ENCODE measurements around the gene CACNG3. TPM values are rescaled to one million over a fixed set of nuclear protein-coding genes. Genes with fewer than 3 reads are reported as not detected.
"Not testable (repeated sequence)": the region's sequence is repeated elsewhere in the genome, so short reads cannot be mapped to it uniquely, and the experiment has no call there.

CACNG3 gene
- total RNA-seq, 3 donors from 2014 or later: not detected

DNA sequence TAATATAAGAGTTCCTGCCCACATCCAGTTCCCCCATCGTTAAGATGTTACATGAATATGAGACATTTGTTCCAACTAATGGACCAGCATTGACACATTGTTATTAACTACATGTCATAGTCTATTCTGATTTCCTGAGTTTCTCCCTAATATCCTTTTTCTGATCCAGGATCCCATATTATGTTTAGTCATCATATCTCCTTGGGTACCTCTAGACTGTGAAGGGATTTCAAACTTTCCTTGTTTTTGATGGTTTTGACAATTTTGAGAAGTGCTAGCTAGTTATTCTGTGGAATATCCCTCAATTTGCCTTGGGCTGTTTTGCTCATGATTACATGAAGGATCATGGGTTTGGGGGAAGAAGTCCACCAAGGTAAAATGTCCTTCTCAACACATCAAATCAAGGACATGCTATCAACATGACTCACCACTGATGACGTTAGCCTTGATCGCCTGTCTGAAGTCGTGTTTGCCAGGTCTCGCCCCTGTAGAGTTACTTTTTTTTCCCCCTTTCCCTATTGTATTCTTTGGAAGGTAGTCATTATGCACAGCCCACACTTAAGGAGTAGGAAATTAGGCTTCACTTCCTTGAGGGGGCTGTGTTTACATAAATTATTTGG is 42.5 kb downstream of the CACNG3 start:
- Histone ChIP-seq H3K4me1 (no peaks in the 10 kb centered on the region), H3K36me3 (no peaks in the 10 kb centered on the region), H3K4me3 (no peak overlapping the region), H3K27me3 (peaks cover 0 to 9% of the 10 kb centered on the region in 2 donors), H3K9me3 (peaks cover 0 to 11% of the 10 kb centered on the region in 2 donors), H3K27ac (no peak overlapping the region)
- DNase-seq (ENCODE audit: low spot score in 2 of 2): no peak
- intact Hi-C loops (cut with DNase I; ENCODE audit: low total_unique reads): no loop called here
- TF ChIP-seq, protein P1, sequence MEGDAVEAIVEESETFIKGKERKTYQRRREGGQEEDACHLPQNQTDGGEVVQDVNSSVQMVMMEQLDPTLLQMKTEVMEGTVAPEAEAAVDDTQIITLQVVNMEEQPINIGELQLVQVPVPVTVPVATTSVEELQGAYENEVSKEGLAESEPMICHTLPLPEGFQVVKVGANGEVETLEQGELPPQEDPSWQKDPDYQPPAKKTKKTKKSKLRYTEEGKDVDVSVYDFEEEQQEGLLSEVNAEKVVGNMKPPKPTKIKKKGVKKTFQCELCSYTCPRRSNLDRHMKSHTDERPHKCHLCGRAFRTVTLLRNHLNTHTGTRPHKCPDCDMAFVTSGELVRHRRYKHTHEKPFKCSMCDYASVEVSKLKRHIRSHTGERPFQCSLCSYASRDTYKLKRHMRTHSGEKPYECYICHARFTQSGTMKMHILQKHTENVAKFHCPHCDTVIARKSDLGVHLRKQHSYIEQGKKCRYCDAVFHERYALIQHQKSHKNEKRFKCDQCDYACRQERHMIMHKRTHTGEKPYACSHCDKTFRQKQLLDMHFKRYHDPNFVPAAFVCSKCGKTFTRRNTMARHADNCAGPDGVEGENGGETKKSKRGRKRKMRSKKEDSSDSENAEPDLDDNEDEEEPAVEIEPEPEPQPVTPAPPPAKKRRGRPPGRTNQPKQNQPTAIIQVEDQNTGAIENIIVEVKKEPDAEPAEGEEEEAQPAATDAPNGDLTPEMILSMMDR (IDR thresholded peaks at IDR 0.05): no peak
- TF ChIP-seq POLR2AphosphoS5 (IDR thresholded peaks at IDR 0.05) (no peak), POLR2A (IDR thresholded peaks at IDR 0.05) (no peak)

DNA sequence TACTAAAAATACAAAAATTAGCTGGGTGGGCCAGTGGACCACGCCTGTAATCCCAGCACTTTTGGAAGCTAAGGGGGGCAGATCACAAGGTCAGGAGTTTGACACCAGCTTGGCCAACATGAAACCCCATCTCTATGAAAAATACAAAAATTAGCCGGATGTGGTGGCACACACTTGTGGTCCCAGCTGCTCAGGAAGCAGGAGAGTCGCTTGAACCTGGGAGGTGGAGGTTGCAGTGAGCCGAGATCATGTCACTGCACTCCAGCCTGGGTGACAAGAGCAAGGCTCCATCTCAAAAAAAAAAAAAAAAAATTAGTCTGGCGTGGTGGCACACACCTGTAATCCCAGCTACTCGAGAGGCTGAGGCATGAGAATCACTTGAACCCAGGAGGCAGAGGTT is 44.6 kb downstream of the CACNG3 start:
- intact Hi-C loops (cut with DNase I; ENCODE audit: low total_unique reads): loop anchor here (5.0 kb wide), 1 partner anchor 1752 kb away; no protein-coding TSS in a partner anchor
- DNase-seq (ENCODE audit: low spot score in 2 of 2): not testable (repeated sequence)

DNA sequence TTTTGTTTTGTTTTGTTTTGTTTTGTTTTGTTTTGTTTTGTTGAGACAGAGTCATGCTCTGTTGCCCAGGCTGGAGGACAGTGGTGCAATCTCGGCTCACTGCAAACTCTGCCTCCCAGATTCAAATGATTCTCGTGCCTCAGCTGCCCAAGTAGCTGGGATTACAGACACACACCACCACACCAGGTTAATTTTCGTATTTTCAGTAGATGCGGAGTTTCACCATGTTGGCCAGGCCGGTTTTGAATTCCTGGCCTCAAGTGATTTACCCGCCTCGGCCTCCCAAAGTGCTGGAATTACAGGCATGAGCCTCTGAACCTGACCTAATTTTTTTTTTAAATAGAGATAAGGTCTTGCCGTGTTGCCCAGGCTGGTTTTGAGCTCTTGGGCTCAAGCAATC is 46.5 kb downstream of the CACNG3 start:
- DNase-seq (ENCODE audit: low spot score in 2 of 2): no peak
- H3K4me3 ChIP-seq: no peak overlapping the region
- intact Hi-C loops (cut with DNase I; ENCODE audit: low total_unique reads): loop anchor here (5.0 kb wide), 1 partner anchor 1750 kb away; no protein-coding TSS in a partner anchor

More for the DNA sequence above, 44.6 kb downstream of the CACNG3 start:
- not testable (repeated sequence) for H3K4me1 ChIP-seq, H3K27ac ChIP-seq, H3K36me3 ChIP-seq, H3K27me3 ChIP-seq, H3K4me3 ChIP-seq
- peaks cover 0 to 11% of the 10 kb centered on the region in 2 donors for H3K9me3 ChIP-seq

DNA sequence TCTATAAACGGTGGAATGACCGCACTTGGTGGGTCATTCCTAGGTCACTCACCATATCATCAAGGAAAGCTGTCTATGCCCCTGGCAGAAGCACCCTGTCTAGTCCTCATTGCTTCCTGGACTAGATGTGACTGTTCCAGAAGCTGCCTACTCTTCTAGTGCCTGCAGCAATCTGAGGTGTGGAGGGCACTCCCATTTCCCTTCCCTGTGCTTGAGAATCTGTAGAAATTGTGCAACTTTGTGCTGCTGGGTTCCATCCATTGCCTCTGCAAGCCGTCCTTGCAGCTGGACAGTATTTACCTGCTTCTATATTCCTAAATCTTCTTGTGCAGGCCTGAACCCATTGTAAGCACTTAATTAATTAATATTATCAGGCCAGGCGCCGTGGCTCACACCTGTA is 52.1 kb downstream of the CACNG3 start:
- no peaks in the 10 kb centered on the region for H3K4me1 ChIP-seq
- DNase-seq (ENCODE audit: low spot score in 2 of 2): no peak

More for the DNA sequence above, 46.5 kb downstream of the CACNG3 start:
- Histone ChIP-seq H3K4me1 (no peaks in the 10 kb centered on the region), H3K36me3 (no peaks in the 10 kb centered on the region), H3K27me3 (peaks cover 0 to 6% of the 10 kb centered on the region in 2 donors), H3K27ac (no peak overlapping the region), H3K9me3 (peaks cover 0 to 11% of the 10 kb centered on the region in 2 donors)
- TF ChIP-seq POLR2AphosphoS5 (IDR thresholded peaks at IDR 0.05) (no peak), POLR2A (IDR thresholded peaks at IDR 0.05) (no peak)
- TF ChIP-seq, protein P1 (IDR thresholded peaks at IDR 0.05): no peak

DNA sequence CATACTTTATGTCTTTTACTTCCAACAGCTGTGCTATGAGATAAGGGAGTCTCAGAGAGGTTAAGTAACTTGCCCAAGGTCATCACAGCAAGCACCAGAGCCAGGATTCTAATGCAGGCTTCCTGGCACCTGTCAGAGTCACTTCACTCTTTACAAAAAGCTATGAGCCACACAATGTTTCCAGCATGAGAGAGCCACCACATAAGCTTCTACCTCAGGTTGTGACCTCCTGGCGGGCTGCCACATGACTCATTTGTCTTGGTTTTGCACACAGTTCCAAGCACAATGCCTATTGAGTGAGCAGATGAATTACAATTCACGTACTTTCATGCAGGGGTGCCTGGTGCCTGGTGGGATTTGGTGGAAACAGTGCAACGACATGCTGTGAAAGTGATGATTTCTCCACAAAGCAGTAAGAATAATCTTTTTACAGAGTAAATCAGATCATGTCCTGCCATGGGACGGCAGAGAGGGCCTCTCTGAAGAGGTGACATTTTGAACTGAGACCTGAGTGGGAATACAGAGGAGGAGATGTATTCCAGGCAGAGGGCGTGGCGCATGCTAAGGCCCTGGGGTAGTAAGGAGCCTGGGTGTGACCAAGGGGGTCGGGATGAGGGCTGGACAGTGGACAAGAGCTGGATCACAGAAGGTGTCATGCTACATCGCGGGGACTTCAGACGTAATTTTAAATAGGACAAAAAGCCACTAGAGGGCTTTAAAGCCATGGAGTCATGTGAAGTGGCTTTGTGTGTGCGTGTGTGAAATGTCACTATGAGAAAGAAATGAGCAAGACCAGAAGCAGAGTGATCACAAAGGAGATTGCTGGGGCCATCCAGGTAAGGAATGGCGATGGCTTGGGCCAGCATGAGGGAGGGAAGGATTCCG is 53.4 kb downstream of the CACNG3 start:
- no peak for DNase-seq (ENCODE audit: low spot score in 2 of 2)
- no peak for TF ChIP-seq POLR2A (IDR thresholded peaks at IDR 0.05)
- Histone ChIP-seq H3K9me3 (no peaks in the 10 kb centered on the region), H3K27me3 (peaks cover 0 to 8% of the 10 kb centered on the region in 2 donors), H3K4me1 (no peaks in the 10 kb centered on the region), H3K36me3 (no peaks in the 10 kb centered on the region), H3K27ac (no peak overlapping the region), H3K4me3 (no peak overlapping the region)
- intact Hi-C loops (cut with DNase I; ENCODE audit: low total_unique reads): no loop called here

More for the DNA sequence above, 52.1 kb downstream of the CACNG3 start:
- intact Hi-C loops (cut with DNase I; ENCODE audit: low total_unique reads): no loop called here
- Histone ChIP-seq H3K27ac (no peak overlapping the region), H3K36me3 (no peaks in the 10 kb centered on the region), H3K27me3 (peaks cover 0 to 8% of the 10 kb centered on the region in 2 donors), H3K9me3 (no peaks in the 10 kb centered on the region), H3K4me3 (no peak overlapping the region)
- TF ChIP-seq POLR2A (IDR thresholded peaks at IDR 0.05) (no peak), POLR2AphosphoS5 (IDR thresholded peaks at IDR 0.05) (no peak)
- TF ChIP-seq, protein P1 (IDR thresholded peaks at IDR 0.05): no peak

DNA sequence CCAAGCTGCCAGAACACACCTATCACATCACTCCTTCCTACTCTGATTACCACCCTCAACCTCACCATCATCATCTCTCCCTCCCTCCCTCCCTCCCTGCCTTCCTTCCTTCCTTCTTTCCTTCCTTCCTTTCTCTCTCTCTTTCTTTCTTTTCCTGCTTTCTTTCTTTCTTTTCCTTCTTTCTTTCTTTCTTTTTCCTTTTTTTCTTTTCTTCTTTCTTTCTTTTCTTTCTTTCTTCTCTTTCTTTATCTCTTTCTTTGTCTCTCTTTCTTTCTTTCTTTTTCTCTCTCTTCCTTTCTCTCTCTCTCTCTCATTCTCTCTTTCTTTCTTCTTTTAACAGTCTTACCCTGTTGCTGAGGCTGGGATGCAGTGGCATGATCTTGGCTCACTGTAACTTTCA is 59.2 kb downstream of the CACNG3 start:
- intact Hi-C loops (cut with DNase I; ENCODE audit: low total_unique reads): no loop called here
- Histone ChIP-seq H3K27me3 (peaks cover 0 to 14% of the 10 kb centered on the region in 2 donors), H3K9me3 (no peaks in the 10 kb centered on the region), H3K4me1 (no peaks in the 10 kb centered on the region), H3K27ac (no peak overlapping the region), H3K4me3 (no peak overlapping the region), H3K36me3 (no peaks in the 10 kb centered on the region)
- DNase-seq (ENCODE audit: low spot score in 2 of 2): no peak
- TF ChIP-seq POLR2AphosphoS5 (IDR thresholded peaks at IDR 0.05): no peak
- TF ChIP-seq, protein P1 (IDR thresholded peaks at IDR 0.05): no peak
- no peak for TF ChIP-seq POLR2A (IDR thresholded peaks at IDR 0.05)
